HFF-Myc (cell line): Measurements from ENCODE around the gene IL27RA.

Experiments used
- DNase-seq: peaks from one replicate; pipeline ENCODE4 v3.0.0-alpha.2; 2011; ENCODE audit warnings: low read depth; ENCODE audit errors: extremely low read depth
- H3K4me3 ChIP-seq: replicated peaks from 2 replicates; pipeline ENCODE4 v1.5.1; 2011; ENCODE audit warnings: low read depth, mild to moderate bottlenecking, control low read depth, low read length
- CTCF ChIP-seq: IDR thresholded peaks from 2 replicates; pipeline ENCODE4 v1.5.1; 2012; ENCODE audit warnings: mild to moderate bottlenecking, low read depth, low read length, control low read depth; ENCODE audit errors: missing control alignments

Gene IL27RA

GRCh38 chr19:13993590-13994300 is 37.8 kb upstream of the IL27RA start:
- no peak overlapping the region for H3K4me3 ChIP-seq
- no peak for TF ChIP-seq CTCF
- DNase-seq, result no peak

DNA sequence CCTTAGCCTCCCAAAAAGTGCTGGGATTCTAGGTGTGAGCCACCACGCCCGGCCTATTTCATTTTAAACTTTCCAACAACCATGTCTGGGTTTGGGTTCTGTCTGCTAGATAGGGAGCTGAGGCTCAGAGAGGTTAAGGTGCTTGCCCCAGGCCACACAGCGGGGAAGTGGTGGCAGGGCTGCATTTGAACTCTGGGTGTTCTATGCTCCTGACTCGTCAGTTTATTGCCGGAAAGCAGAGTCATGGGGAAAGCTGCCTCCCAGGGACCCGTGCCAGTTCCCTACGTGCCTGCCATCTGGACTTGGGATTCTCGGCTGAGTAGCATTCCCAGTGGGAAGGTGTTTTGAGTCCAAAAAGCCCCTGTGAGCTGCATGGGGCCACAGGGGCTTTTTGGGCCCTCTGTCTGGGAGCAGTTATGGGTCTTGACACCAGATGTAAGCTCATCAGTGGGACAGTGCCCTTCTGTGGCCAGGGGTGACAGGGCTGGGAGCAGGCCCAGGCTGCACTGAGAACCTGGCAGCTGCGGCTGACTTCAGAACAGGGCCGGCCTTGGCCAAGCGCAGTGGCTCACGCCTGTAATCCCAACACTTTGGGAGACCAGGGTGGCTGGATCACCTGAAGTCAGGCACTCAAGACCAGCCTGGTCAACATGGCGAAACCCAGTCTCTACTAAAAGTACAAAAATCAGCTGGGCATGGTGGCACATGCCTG is 36.4 kb upstream of the IL27RA start:
- TF ChIP-seq CTCF, result no peak
- no peak overlapping the region for H3K4me3 ChIP-seq
- DNase-seq, result no peak

DNA sequence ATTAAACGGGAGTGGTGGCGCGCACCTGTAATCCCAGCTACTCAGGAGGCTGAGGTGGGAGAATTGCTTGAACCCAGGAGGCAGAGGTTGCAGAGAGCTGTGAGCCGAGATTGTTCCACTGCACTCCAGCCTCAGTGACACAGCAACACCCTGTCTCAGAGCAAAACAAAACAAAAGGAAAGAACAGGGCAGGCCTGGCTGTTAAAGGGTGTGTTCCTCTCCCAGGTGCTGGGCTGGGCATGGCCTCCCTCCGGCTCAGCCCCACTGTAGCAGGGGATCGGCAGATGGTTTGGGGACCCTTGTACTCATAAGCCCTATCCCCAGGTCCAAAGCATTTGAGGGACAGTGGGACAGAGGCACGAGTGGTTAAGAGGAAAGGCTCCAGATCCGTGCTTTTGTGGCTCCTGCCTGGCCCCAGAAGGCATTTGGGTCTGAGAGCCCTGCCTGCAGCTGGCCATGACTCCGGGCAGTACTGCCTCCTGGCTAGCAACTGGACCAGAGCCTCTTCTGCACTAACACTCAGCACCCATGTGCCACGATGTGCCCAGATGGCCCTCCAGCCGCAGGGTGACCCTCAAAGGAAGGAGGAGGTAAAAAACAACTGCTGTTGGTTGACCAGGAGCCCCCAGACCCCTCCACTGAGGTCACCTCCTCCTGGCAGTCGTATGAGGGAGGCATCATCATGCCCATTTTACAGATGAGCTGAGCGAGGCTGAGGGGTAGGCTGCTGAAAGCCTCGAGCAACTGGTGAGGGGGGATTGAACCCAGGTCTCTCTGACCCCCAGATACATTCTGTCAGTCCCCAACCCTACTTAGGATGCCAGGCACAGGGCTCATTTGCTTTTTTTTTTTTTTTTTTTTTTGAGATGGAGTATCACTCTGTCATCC is 35.4 kb upstream of the IL27RA start:
- no peak overlapping the region for H3K4me3 ChIP-seq
- DNase-seq, result no peak
- TF ChIP-seq CTCF, result no peak

DNA sequence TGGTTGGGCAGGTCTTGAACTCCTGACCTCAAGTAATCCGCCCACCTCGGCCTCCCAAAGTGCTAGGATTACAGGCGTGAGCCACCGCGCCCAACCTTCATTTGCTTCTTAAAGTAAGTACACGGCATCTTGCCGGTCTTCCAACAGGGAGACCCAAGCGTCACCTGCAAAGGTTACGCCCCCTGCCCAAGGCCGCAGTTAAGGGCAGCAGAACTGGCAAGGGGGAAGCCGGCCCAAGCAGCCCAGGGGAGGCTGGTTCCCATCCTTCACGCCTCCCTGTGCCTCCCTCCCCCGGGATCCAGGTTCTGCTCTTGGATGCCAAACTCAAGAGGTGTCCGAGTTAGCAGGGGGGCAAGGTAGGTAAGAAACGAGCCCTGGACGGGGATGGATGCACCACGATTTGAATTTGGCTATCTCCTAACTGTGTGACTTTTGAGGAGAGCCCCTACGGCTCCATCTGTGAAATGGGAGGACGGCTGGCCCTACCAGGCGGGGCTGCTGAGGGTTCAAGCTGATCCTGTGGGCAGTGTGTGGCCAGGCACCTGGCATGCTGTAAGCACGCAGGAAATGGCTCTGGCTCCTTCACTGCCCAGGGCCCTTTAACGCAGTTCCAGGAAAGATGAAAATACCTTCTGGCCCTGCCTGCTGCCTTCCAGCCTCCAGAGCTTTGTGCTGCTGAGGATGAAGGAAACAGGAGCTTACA is 34.5 kb upstream of the IL27RA start:
- no peak overlapping the region for H3K4me3 ChIP-seq

GRCh38 chr19:13997631-13997962 is 34.0 kb upstream of the IL27RA start:
- DNase-seq, result no peak
- TF ChIP-seq CTCF, result no peak
- no peak overlapping the region for H3K4me3 ChIP-seq

More for the DNA sequence above, 34.5 kb upstream of the IL27RA start:
- DNase-seq, result no peak
- TF ChIP-seq CTCF, result no peak

- no peak overlapping the region for H3K4me3 ChIP-seq
- DNase-seq, result no peak
- no peak for TF ChIP-seq CTCF
These were observed 33.1 kb upstream of the IL27RA start for GRCh38 chr19:13998426-13998825.
